HG03025 (cell line): ENCODE measurements around the gene KIAA1671.
"Not testable (repeated sequence)": the region's sequence is repeated elsewhere in the genome, so short reads cannot be mapped to it uniquely, and the experiment has no call there.

Experiments
- ATAC-seq: cut with Tn5 transposase; IDR thresholded peaks from one replicate; pipeline ENCODE4 v1.9.1; 2021; ENCODE audit warnings: mild to moderate bottlenecking, moderate library complexity; ENCODE audit not compliant: unreplicated experiment, low FRiP score

Gene KIAA1671

GRCh38 chr22:25182131-25183110 is 229.9 kb downstream of the KIAA1671 start:
- no peak for ATAC-seq

GRCh38 chr22:25183949-25184619 is 231.6 kb downstream of the KIAA1671 start:
- ATAC-seq = no peak

- ATAC-seq = no peak
These were observed 233.6 kb downstream of the KIAA1671 start for GRCh38 chr22:25186140-25186539.

- no peak for ATAC-seq
These were observed 235.0 kb downstream of the KIAA1671 start for GRCh38 chr22:25187469-25187868.

- ATAC-seq = no peak
These were observed 239.9 kb downstream of the KIAA1671 start for GRCh38 chr22:25192406-25192805.

GRCh38 chr22:25193130-25193529 is 240.6 kb downstream of the KIAA1671 start:
- no peak for ATAC-seq

GRCh38 chr22:25193548-25193947 is 241.0 kb downstream of the KIAA1671 start:
- ATAC-seq = no peak

- no peak for ATAC-seq
These were observed 243.8 kb downstream of the KIAA1671 start for GRCh38 chr22:25196326-25196725.

- ATAC-seq = no peak
These were observed 244.8 kb downstream of the KIAA1671 start for GRCh38 chr22:25197340-25197739.

GRCh38 chr22:25199731-25200520 is 247.4 kb downstream of the KIAA1671 start, which contains the start of gene CRYBB3:
Gene CRYBB3 (plus strand): TSS chr22:25199858. CDS start chr22:25201397, 1,539 bp downstream.
- ATAC-seq = no peak

GRCh38 chr22:25200967-25201366 is 248.5 kb downstream of the KIAA1671 start:
- no peak for ATAC-seq

- ATAC-seq = no peak
These were observed 249.2 kb downstream of the KIAA1671 start for GRCh38 chr22:25201557-25202273.

- ATAC-seq = no peak
These were observed 249.9 kb downstream of the KIAA1671 start for GRCh38 chr22:25202290-25202921.

GRCh38 chr22:25203082-25203481 is 250.6 kb downstream of the KIAA1671 start:
- ATAC-seq = no peak

- not testable (repeated sequence) for ATAC-seq
These were observed 252.0 kb downstream of the KIAA1671 start for GRCh38 chr22:25204547-25204946.

GRCh38 chr22:25205847-25206246 is 253.3 kb downstream of the KIAA1671 start:
- no peak for ATAC-seq

- no peak for ATAC-seq
These were observed 254.5 kb downstream of the KIAA1671 start for GRCh38 chr22:25206998-25207397.

- ATAC-seq = no peak
These were observed 255.1 kb downstream of the KIAA1671 start for GRCh38 chr22:25207553-25208157.

- ATAC-seq = no peak
These were observed 255.8 kb downstream of the KIAA1671 start for GRCh38 chr22:25208328-25208727.
